GM20000 (cell line): ENCODE measurements around the gene IL22RA2.

Experiments
- DNase-seq: peaks from one replicate; pipeline ENCODE4 v3.0.0; 2012; ENCODE audit warnings: low spot score
- CTCF ChIP-seq: IDR thresholded peaks from 2 replicates; pipeline ENCODE4 v1.5.1; 2012; ENCODE audit warnings: mild to moderate bottlenecking, control low read depth; ENCODE audit errors: extremely low read depth, missing control alignments

Gene IL22RA2

DNA sequence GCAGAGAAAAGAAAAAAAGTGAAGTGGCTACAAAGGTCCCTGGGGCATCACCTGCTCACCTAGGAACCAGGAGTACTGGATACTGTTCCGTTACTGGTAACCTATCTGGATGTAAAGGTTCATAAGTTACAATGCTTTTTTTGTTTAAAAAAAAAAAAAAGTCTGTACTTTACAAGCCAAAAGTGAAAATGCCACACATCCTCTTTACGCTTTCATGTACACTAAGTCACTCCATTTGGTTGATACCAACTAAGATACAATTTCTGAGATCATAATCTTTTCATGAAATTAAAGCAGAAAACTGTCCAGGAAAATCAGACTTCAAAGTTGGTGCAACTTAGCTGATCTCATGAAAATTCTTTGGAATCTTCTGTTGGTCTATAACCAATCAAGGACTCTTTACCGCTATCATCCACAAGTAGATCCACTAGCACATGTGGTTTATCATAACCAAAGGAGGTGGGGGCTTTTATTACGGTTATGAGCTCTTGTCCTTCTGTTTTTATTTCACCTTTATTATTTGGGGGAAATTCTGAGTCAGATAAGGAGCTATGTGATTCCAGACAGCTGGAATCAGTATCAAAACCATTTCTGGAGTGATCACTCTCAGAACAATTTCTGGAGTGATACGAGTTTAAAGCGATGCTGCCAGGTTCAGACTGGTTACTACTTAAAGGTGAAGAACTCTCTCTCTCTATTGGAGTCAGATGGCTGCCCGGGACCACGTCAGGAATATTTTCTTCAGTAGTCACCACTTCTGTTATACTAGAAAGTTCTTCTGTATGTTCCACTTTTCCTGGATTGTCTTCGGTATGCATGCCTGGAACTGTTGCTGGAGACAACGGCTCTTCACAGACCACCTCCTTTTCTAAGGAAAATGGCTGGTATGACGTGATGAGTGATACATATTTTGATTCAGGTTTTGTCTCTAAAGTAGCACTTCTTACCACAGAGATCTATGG lies 24.5 kb upstream of the IL22RA2 start:
- DNase-seq, result no peak
- TF ChIP-seq CTCF, result no peak

GRCh38 chr6:137193256-137194070 lies 20.0 kb upstream of the IL22RA2 start:
- TF ChIP-seq CTCF, result no peak
- DNase-seq, result no peak

- TF ChIP-seq CTCF, result no peak
- no peak for DNase-seq
Observed at GRCh38 chr6:137192821-137193220, 19.4 kb upstream of the IL22RA2 start.

DNA sequence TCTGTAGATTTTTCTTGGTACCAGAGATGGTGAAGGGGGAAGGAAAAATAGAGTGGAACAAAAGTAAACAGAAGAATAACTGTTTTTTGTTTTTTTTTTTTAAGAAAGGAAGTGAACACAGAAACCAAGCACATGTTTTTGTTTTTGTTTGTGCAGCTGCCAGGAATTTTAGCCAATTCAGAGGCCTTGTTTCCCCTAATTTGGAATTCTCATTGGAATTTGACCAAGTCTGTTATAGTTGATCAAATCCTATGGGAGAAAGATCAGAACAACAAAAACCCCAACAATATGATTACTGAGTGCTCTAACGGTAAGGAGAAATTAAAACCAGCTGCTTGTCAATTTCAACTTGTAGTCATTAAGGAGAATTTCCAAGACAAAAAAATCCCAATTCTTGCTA lies 18.2 kb upstream of the IL22RA2 start:
- no peak for DNase-seq
- TF ChIP-seq CTCF, result no peak

DNA sequence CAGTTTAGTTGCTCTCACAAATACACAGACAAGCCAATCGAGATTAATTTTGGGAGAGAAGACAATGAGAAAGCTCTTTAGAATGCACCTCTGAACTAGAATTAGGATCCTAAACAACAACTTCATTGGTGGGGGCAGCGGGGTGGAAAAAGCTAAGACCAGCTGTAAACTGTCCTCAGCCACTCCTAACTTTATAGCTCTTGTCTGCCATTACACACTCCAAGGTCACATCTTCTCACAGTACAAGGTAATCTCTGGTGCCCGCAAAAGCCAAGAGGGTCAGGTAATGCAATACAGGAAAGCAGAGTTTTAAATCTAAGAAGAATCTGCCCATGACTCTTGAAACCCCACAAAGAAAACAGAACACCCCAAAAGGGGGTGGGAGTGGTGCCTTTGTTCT lies 17.8 kb upstream of the IL22RA2 start:
- no peak for TF ChIP-seq CTCF
- DNase-seq, result no peak

DNA sequence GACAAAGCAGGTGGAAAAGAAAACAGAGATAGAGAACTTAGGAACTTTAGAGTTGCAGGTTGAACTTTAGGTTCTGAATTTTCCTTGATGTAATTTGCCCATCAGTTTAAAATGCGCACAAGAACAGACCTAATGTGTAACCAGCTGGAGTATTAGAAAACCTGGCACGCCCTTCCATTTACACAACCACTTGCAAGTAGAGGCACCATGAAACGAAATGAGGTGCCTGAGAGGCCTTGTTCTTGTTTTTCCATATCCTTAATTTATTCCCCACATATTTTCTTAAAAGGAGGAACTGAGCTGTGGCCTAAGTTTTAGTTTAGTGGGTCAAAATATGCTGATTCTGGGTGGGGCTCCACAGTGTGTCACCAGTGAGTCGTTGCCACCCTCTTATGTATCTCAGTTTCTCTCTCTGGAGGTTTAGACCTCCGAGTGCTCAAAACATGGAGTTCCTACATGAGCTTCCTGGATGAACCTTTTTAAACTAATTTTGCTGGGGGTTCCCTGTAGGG lies 17.2 kb upstream of the IL22RA2 start:
- no peak for DNase-seq
- TF ChIP-seq CTCF, result no peak

DNA sequence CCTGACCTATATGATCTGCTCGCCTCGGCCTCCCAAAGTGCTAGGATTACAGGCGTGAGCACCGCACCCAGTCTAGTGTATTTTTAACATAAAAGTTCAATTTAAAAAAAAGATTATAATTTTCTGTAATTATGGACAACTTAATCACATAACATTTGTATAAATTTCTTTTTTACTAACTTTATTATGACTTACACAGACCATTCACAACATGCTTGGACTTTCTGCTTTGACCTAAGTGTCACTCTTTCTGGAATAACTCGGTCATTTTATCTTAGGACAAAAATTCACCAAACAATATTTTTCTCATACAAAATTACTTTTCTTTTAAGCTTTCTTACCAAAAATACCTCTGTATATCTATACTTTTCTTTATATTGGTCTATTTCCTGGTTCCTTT lies 15.4 kb upstream of the IL22RA2 start:
- no peak for DNase-seq
- no peak for TF ChIP-seq CTCF
